ENCODE measurements around the gene WDR13. TPM values are rescaled to one million over a fixed set of nuclear protein-coding genes. Genes with fewer than 3 reads are reported as not detected.

WDR13 gene
- total RNA-seq, 1 experiment from 2014 or later = 46.5 TPM

DNA sequence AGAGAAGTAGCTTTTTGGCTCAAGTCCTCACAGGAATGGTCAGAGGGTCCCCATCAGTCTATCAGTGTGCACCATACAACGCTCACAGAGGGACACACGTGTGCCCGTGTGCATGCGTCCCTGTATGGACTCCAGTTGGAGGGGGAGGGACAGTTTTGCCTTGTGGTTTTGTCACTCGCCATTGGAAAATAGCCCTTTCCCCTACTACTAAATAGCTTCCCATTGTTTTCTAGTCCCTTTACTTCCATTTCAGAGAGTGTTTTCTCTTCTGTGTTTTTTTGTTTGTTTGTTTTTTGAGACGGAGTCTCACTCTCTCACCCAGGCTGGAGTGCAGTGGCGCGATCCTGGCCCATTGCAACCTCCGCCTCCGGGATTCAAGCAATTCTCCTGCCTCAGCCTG is 34.9 kb downstream of the WDR13 start:
- Histone ChIP-seq H3K36me3 (ENCODE audit: control insufficient read depth, insufficient read depth, low read length) (no peaks in the 10 kb centered on the region), H3K9me3 (no peaks in the 10 kb centered on the region), H3K4me3 (ENCODE audit: low read depth, low read length) (no peak overlapping the region), H3K4me1 (peaks cover 5% of the 10 kb centered on the region), H3K27me3 (replicated peaks; ENCODE audit: control insufficient read depth, insufficient read depth, low read length) (no peaks in the 10 kb centered on the region)
- intact Hi-C loops (cut with micrococcal nuclease; ENCODE audit: unreplicated experiment) = loop anchor here (5.0 to 10.0 kb wide), 2 partner anchors 130 to 1473 kb away; partner anchors contain the start of gene GLOD5
- CTCF ChIA-PET = no interaction called here
- DNase-seq = no peak
- Mint-ChIP-seq H3K36me3 (ENCODE audit: insufficient read depth, unreplicated experiment) (no peaks in the 10 kb centered on the region), H3K4me3 (ENCODE audit: unreplicated experiment) (no peak overlapping the region), H3K4me1 (ENCODE audit: low read depth, unreplicated experiment) (no peaks in the 10 kb centered on the region), H3K9me3 (ENCODE audit: unreplicated experiment) (no peaks in the 10 kb centered on the region), H3K27ac (ENCODE audit: unreplicated experiment) (no peak overlapping the region), H3K27me3 (ENCODE audit: insufficient read depth, unreplicated experiment) (no peaks in the 10 kb centered on the region)
- POLR2A ChIA-PET = no interaction called here
- TF ChIP-seq, protein P1, sequence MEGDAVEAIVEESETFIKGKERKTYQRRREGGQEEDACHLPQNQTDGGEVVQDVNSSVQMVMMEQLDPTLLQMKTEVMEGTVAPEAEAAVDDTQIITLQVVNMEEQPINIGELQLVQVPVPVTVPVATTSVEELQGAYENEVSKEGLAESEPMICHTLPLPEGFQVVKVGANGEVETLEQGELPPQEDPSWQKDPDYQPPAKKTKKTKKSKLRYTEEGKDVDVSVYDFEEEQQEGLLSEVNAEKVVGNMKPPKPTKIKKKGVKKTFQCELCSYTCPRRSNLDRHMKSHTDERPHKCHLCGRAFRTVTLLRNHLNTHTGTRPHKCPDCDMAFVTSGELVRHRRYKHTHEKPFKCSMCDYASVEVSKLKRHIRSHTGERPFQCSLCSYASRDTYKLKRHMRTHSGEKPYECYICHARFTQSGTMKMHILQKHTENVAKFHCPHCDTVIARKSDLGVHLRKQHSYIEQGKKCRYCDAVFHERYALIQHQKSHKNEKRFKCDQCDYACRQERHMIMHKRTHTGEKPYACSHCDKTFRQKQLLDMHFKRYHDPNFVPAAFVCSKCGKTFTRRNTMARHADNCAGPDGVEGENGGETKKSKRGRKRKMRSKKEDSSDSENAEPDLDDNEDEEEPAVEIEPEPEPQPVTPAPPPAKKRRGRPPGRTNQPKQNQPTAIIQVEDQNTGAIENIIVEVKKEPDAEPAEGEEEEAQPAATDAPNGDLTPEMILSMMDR (IDR thresholded peaks at IDR 0.05; ENCODE audit: insufficient read depth in 1 of 2, low read depth in 1 of 2, low read length in 1 of 2, severe bottlenecking in 1 of 2, unreplicated experiment in 1 of 2) = no peak
- BruUV-seq (replicated peaks) = no TSS peak

DNA sequence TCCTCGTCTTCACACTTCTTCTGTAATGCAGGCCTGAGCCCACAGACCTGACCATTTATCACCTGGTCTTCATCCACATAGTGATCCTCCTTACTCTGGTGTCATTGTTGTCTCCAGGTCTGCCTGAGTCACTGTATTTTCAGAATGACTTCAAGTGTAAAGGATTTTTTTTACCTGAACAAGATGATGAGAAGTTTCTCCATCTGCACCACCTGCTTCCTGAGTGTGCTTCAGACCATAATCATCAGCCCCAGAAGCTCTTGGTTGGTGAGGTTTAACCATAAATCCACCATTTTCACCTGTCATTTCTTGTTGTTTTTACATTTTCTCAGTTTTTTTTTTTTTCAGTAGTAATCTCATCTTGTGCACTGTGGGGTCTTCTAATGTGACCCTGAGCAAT is 39.0 kb downstream of the WDR13 start:
- BruUV-seq (replicated peaks) = no TSS peak
- no peaks in the 10 kb centered on the region for H3K4me1 Mint-ChIP-seq (ENCODE audit: low read depth, unreplicated experiment)
- no peak overlapping the region for H3K4me3 ChIP-seq (ENCODE audit: low read depth, low read length)
- H3K27me3 ChIP-seq (replicated peaks; ENCODE audit: control insufficient read depth, insufficient read depth, low read length) = no peaks in the 10 kb centered on the region
- no peaks in the 10 kb centered on the region for H3K9me3 ChIP-seq
- H3K27ac Mint-ChIP-seq (ENCODE audit: unreplicated experiment) = no peak overlapping the region
- H3K4me3 Mint-ChIP-seq (ENCODE audit: unreplicated experiment) = no peak overlapping the region
- POLR2A ChIA-PET = no interaction called here
- no peaks in the 10 kb centered on the region for H3K27me3 Mint-ChIP-seq (ENCODE audit: insufficient read depth, unreplicated experiment)
- no peaks in the 10 kb centered on the region for H3K9me3 Mint-ChIP-seq (ENCODE audit: unreplicated experiment)
- CTCF ChIA-PET = no interaction called here
- TF ChIP-seq, protein P1 (IDR thresholded peaks at IDR 0.05; ENCODE audit: insufficient read depth in 1 of 2, low read depth in 1 of 2, low read length in 1 of 2, severe bottlenecking in 1 of 2, unreplicated experiment in 1 of 2) = no peak
- H3K4me1 ChIP-seq = peaks cover 5% of the 10 kb centered on the region
- intact Hi-C loops (cut with micrococcal nuclease; ENCODE audit: unreplicated experiment) = loop anchor here (10.0 kb wide), 1 partner anchor 1468 kb away; no protein-coding TSS in a partner anchor
- DNase-seq = no peak
- no peaks in the 10 kb centered on the region for H3K36me3 ChIP-seq (ENCODE audit: control insufficient read depth, insufficient read depth, low read length)
- no peaks in the 10 kb centered on the region for H3K36me3 Mint-ChIP-seq (ENCODE audit: insufficient read depth, unreplicated experiment)

DNA sequence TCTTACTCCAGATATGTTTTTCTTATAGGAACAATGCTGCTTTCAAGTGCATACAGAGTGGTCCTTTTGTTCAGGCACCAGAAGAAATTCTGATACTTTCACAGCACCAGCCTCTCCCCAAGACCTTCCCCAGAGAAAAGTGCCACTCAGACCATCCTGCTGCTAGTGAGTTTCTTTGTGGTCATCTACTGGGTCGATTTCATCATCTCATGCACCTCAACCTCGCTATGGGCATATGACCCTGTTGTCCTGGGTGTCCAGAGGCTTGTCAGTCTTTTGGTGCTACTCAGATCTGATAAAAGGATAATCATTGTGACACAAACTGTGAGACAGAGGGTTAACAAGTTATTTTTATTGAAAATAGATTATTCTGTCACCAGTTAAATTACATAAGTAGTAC is 39.5 kb downstream of the WDR13 start:
- TF ChIP-seq, protein P1 (IDR thresholded peaks at IDR 0.05; ENCODE audit: insufficient read depth in 1 of 2, low read depth in 1 of 2, low read length in 1 of 2, severe bottlenecking in 1 of 2, unreplicated experiment in 1 of 2) = no peak
- Histone ChIP-seq H3K27me3 (replicated peaks; ENCODE audit: control insufficient read depth, insufficient read depth, low read length) (no peaks in the 10 kb centered on the region), H3K36me3 (ENCODE audit: control insufficient read depth, insufficient read depth, low read length) (no peaks in the 10 kb centered on the region), H3K4me3 (ENCODE audit: low read depth, low read length) (no peak overlapping the region), H3K9me3 (no peaks in the 10 kb centered on the region), H3K4me1 (peaks cover 3% of the 10 kb centered on the region)
- intact Hi-C loops (cut with micrococcal nuclease; ENCODE audit: unreplicated experiment) = loop anchor here (10.0 kb wide), 1 partner anchor 1468 kb away; no protein-coding TSS in a partner anchor
- no peak for DNase-seq
- Mint-ChIP-seq H3K4me3 (ENCODE audit: unreplicated experiment) (no peak overlapping the region), H3K9me3 (ENCODE audit: unreplicated experiment) (no peaks in the 10 kb centered on the region), H3K27ac (ENCODE audit: unreplicated experiment) (no peak overlapping the region), H3K36me3 (ENCODE audit: insufficient read depth, unreplicated experiment) (no peaks in the 10 kb centered on the region), H3K27me3 (ENCODE audit: insufficient read depth, unreplicated experiment) (no peaks in the 10 kb centered on the region), H3K4me1 (ENCODE audit: low read depth, unreplicated experiment) (no peaks in the 10 kb centered on the region)
- ChIA-PET CTCF (no interaction called here), POLR2A (no interaction called here)
- no TSS peak for BruUV-seq (replicated peaks)

Measured in Caco-2 (cell line).